GM10266 (cell line): ENCODE results near the gene SHTN1.

Experiments
- DNase-seq: peaks from one replicate; pipeline ENCODE4 v3.0.0; 2012; ENCODE audit errors: extremely low spot score
- TF ChIP-seq, protein P1 (sequence below): IDR thresholded peaks from 2 replicates; pipeline ENCODE4 v1.5.1; 2012; ENCODE audit warnings: mild to moderate bottlenecking, low read depth; ENCODE audit not compliant: control insufficient read depth, insufficient read depth; ENCODE audit errors: missing control alignments

The SHTN1 gene

DNA sequence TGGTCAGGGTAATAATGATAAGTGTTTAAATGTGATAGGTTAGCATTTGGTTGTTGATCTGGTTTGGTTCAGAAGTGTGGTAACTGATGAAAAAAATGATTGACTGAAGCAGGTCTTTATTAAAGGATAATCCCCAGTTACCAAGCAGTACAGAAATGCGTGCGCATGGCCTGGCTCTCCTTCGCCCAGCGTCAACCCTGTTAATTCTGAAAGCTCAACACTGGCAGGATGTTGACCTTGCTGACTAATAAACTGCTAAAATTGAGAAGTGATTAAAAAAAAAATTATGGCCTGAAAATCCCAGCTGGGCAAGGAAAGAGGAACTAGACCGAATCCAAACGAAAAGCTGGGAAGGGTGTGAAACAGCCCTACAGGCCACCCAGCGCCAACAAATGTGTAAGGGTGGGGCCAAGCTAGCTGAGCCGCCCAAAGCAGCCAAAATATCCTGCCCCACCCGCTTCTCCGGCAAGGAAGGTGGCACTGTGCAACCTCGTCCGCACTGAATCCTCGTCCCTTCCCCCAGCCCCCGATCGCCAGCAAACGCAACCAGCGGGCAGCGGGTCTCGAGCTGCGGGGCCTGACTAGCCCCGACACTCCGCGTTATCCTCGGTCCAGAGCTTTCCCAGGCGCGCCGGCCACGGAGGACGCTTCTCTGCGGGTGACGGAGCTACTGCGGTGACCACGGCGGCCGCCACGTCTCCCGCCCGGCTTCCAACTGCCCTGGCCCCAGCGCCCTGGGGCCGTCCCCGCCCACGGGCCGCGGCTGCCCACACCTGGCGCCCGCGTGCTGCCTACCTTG, 561 bp downstream of the SHTN1 start:
- DNase-seq: peak; percentile 23

DNA sequence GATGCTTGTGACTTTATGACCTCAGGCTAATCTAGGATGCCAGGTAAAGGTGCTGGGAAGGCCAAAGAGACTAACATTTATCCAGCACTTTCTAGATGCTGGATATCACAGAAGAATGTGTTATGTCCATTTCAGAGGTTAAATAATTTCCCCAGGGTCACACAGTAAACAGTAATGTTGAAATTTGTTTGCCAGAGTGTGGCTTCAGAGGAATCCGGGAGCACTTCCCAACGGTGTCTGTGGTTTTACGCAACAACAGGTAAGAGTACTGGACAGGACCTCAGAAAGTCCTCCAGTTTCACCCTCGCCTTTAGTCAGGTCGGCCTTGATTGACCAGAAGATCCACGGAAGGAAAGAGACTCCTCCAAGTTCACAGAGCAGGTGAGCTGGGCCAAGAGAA, 1.7 kb downstream of the SHTN1 start:
- DNase-seq: no peak
- TF ChIP-seq, protein P1, sequence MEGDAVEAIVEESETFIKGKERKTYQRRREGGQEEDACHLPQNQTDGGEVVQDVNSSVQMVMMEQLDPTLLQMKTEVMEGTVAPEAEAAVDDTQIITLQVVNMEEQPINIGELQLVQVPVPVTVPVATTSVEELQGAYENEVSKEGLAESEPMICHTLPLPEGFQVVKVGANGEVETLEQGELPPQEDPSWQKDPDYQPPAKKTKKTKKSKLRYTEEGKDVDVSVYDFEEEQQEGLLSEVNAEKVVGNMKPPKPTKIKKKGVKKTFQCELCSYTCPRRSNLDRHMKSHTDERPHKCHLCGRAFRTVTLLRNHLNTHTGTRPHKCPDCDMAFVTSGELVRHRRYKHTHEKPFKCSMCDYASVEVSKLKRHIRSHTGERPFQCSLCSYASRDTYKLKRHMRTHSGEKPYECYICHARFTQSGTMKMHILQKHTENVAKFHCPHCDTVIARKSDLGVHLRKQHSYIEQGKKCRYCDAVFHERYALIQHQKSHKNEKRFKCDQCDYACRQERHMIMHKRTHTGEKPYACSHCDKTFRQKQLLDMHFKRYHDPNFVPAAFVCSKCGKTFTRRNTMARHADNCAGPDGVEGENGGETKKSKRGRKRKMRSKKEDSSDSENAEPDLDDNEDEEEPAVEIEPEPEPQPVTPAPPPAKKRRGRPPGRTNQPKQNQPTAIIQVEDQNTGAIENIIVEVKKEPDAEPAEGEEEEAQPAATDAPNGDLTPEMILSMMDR: no peak

More for the DNA sequence above, 561 bp downstream of the SHTN1 start:
- TF ChIP-seq, protein P1: no peak

DNA sequence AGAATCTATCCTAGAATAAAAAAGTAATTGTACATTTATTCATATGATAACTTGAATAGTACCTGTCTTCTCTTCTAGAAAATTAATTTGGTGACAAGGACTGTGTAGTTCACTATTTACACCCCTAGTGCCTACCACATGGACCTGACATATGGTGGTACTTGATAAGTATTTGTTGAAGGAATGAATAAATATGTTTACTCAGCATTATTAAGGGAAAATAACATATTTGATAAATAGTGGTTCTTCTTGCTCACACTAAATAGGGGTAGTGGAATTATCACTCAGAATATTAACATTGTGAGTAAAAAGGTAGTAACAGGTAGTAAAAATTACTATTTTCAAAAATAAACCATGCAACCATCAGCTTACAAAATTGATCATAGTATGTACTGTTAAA, 2.8 kb downstream of the SHTN1 start:
- TF ChIP-seq, protein P1: no peak
- no peak for DNase-seq

DNA sequence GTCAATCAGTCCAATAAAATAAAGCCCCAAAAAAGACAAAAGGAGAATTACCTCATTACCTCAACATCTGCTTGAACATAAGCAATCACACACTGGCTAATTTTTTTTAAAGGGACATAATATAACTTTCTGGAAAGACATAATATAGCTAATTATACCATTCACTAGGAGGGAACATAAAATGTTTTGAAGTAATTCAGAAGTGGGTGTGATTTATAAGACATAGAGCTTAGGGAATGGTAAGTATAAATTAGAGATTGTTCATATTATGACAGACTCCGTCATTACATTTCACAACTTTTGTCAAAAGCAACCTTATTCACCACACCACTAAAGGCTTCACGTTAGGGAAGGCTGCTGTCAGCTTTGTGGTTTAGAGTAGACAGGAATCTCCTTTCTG, 3.8 kb downstream of the SHTN1 start:
- DNase-seq: no peak
- TF ChIP-seq, protein P1: no peak

DNA sequence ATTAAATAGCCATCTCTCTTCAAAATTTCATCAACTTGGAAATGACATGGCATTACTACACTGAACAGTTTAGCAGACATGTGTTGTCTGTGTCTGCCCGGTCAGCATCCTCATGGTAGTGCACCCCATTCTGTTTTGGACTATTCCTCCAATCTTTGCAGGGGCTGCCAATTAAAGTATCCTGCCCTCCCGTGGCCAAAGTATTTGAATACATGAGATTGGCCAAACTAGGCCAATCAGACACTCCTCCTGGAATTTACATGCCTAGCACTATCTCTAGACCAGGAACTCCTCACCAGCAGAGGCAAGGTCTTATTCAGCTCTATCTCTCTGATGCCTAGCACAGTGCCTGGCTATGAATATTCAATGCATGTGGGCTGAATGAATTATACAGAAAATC, 4.4 kb downstream of the SHTN1 start:
- TF ChIP-seq, protein P1: no peak
- no peak for DNase-seq

DNA sequence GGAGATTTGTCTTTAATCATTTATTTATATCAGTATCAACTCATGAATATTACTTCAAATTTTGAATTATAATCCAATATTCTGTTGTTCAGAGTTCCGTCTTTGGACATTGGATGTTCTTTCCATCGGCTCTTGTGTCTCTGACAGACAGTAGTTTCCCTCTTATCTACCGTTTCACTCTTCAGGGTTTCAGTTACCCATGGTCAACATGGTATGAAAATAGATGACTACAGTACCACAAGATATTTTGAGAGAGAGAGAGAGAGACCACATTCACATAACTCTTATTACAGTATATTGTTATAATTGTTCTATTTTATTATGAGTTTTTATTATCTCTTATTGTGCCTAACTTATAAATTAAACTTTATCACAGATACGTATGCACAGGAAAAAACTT, 6.8 kb downstream of the SHTN1 start:
- no peak for DNase-seq
- TF ChIP-seq, protein P1: no peak

DNA sequence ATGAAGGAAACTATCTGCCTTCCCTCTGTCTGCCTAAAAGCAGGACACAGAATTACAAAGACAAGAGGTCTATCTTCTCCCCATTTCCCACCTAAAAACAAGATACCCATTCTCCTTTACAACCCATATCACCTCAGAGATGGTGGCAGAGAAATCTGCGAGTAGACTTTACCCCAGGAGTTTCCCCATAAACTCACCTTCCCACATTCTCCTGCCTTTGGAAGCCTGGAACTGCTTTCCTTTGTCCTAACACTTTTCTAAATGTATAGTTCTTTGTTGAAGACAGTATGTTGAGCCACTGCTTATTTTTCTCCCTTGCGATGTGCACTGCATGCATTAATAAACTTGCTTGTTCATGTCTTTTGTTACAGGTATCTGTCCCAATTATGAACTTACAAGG, 8.0 kb downstream of the SHTN1 start:
- DNase-seq: no peak
- TF ChIP-seq, protein P1: no peak
